BE2C (cell line): ENCODE results near the gene AFF4.

ENCODE experiments used
- DNase-seq: peaks from one replicate; pipeline ENCODE4 v3.0.0-alpha.2; 2020
- H3K27me3 ChIP-seq: fragments of 250-450 bp; sonication (Bioruptor Pico); 2 replicates; pipeline ENCODE4 v1.5.1; 2020; ENCODE audit warnings: mild to moderate bottlenecking
- H3K36me3 ChIP-seq: fragments of 250-450 bp; sonication (Bioruptor Pico); 2 replicates; pipeline ENCODE4 v1.5.1; 2020; ENCODE audit warnings: mild to moderate bottlenecking
- H3K4me1 ChIP-seq: fragments of 250-450 bp; sonication (Bioruptor Pico); 2 replicates; pipeline ENCODE4 v1.5.1; 2020
- H3K4me3 ChIP-seq: 2 replicates; pipeline ENCODE4 v1.5.1; 2011; ENCODE audit warnings: low read depth, low read length
- H3K9me3 ChIP-seq: fragments of 250-450 bp; sonication (Bioruptor Pico); 2 replicates; pipeline ENCODE4 v1.5.1; 2020
- TF ChIP-seq, protein P1 (sequence below): IDR thresholded peaks from 2 replicates; pipeline ENCODE4 v1.5.1; 2012; ENCODE audit warnings: mild to moderate bottlenecking, low read depth, low read length

Gene AFF4

GRCh38 chr5:132876020-132876759, 87.2 kb downstream of the AFF4 start:
- DNase-seq, result no peak
- Histone ChIP-seq H3K4me3 (no peak overlapping the region), H3K27me3 (no peaks in the 10 kb centered on the region), H3K4me1 (peaks cover 10% of the 10 kb centered on the region), H3K9me3 (no peaks in the 10 kb centered on the region), H3K36me3 (peaks cover 36% of the 10 kb centered on the region)
- TF ChIP-seq, protein P1, sequence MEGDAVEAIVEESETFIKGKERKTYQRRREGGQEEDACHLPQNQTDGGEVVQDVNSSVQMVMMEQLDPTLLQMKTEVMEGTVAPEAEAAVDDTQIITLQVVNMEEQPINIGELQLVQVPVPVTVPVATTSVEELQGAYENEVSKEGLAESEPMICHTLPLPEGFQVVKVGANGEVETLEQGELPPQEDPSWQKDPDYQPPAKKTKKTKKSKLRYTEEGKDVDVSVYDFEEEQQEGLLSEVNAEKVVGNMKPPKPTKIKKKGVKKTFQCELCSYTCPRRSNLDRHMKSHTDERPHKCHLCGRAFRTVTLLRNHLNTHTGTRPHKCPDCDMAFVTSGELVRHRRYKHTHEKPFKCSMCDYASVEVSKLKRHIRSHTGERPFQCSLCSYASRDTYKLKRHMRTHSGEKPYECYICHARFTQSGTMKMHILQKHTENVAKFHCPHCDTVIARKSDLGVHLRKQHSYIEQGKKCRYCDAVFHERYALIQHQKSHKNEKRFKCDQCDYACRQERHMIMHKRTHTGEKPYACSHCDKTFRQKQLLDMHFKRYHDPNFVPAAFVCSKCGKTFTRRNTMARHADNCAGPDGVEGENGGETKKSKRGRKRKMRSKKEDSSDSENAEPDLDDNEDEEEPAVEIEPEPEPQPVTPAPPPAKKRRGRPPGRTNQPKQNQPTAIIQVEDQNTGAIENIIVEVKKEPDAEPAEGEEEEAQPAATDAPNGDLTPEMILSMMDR, result no peak

GRCh38 chr5:132873930-132874271, 89.5 kb downstream of the AFF4 start:
- TF ChIP-seq, protein P1, result no peak
- Histone ChIP-seq H3K4me3 (no peak overlapping the region), H3K9me3 (no peaks in the 10 kb centered on the region), H3K4me1 (peaks cover 10% of the 10 kb centered on the region), H3K36me3 (peaks cover 38% of the 10 kb centered on the region), H3K27me3 (no peaks in the 10 kb centered on the region)
- DNase-seq, result no peak

DNA sequence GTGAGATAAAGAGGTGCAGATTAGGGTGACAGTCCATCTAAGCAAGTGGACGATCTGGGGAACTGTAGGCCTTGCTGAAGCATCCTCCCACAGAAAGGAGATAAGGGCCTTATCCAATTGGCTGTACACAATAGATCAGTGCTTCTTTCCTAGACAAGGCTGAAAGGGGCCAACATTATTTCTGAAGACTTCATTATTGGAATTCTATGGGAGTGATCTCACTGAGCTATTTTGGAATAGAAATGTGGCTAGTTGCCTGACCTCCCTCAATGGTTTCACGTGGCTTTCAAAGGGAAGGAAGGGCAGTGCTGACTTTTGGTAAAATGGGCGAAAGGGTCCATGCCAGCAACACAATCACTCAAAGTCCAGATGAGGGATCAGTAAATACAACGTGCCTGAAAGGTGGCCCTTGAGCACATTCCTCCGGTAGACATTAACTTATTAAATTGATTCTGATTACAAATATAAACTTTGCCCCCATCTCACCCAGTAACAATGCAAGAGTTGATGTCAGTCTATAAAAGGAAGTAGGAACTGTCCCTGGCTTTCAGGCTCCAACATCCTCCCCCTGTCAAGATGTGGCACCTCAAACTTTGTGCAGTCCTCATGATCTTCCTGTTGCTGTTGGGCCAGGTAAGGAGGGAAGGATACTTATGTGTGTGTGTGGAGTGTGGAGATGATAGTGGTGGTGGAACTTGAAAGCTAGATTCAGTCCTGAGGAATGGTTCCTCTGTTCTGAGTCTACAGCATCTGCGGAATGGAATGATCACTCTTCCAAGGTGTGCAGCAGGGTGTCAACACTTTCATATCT, 90.1 kb downstream of the AFF4 start, which contains the start of gene LEAP2:
Gene LEAP2, plus strand, starts transcription at position 550 of the 811 bp plus-strand sequence. Its CDS starts 27 bp downstream, at position 577.
- Histone ChIP-seq H3K27me3 (no peaks in the 10 kb centered on the region), H3K9me3 (no peaks in the 10 kb centered on the region), H3K4me1 (peaks cover 6% of the 10 kb centered on the region), H3K4me3 (no peak within 1 kb of the TSS), H3K36me3 (peaks cover 44% of the 10 kb centered on the region)
- TF ChIP-seq, protein P1, result no peak
- DNase-seq, result no peak

- DNase-seq, result no peak
- no peaks in the 10 kb centered on the region for H3K9me3 ChIP-seq
- TF ChIP-seq, protein P1, result no peak
- H3K36me3 ChIP-seq, result peaks cover 47% of the 10 kb centered on the region
- H3K4me3 ChIP-seq, result no peak overlapping the region
- H3K4me1 ChIP-seq, result peaks cover under 1% of the 10 kb centered on the region; the same call in 1 of the 2 replicates
- H3K27me3 ChIP-seq, result no peaks in the 10 kb centered on the region
Measured at GRCh38 chr5:132872788-132873118, 90.7 kb downstream of the AFF4 start.

DNA sequence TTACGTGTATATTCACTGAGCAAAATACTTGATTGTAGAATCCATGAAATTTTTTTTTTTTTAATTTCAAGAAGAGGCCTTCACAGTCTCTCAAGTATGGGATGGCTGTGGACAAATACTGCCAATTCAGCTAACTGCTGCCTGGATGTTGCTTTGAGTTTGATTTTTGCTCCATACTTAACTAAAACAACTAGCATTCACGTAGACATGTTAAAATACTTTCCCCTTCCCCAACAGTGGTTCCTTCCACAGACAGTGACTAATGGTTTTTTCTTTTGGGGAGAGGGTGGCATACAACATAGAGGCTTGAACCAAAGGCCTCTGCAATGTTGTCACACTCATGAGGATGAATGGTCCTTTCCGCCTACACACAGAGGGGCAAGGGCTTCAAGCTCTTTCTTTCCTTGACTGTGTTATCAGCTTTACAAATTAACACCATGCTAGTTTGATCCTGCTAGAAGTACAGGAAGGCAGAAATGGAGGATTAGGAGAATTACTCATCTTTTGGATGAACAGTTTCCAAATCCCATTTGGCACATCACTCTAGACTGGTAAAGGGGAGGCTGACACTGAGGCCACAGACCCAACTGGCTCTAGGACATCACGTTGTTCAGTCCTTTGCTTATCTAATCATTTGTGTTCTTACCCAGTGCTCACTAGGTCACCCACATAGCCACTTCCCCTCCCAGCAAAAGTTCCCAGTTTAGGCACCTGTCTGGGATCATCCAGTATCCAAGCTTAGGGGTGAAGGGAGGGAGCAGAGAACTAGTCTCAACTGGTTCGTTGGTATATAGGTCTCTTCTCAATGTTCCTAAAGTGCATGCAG, 91.8 kb downstream of the AFF4 start:
- TF ChIP-seq, protein P1, result no peak
- H3K9me3 ChIP-seq, result no peaks in the 10 kb centered on the region
- H3K27me3 ChIP-seq, result no peaks in the 10 kb centered on the region
- peaks cover 56% of the 10 kb centered on the region for H3K36me3 ChIP-seq
- peaks cover 3% of the 10 kb centered on the region; the same call in 1 of the 2 replicates for H3K4me1 ChIP-seq
- H3K4me3 ChIP-seq, result no peak overlapping the region
- no peak for DNase-seq
